Lower leg skin (tissue), 3 donors: ENCODE results near the gene UGT2B15.
"Not testable (repeated sequence)": the region's sequence is repeated elsewhere in the genome, so short reads cannot be mapped to it uniquely, and the experiment has no call there.

Experiments
- CTCF ChIP-seq, 3 donors: fragments of 450-650 bp; IDR thresholded peaks; one replicate each; pipeline ENCODE4 v1.5.1; 2016; ENCODE audit warnings: antibody characterized with exemption in 3 of 3, mild to moderate bottlenecking in 3 of 3, moderate library complexity in 2 of 3
- POLR2A ChIP-seq, 2 donors: fragments of 450-650 bp; IDR thresholded peaks; one replicate each; pipeline ENCODE4 v1.6.1; 2016 to 2017; ENCODE audit warnings: antibody characterized with exemption in 2 of 2, mild to moderate bottlenecking in 1 of 2, moderate library complexity in 1 of 2

- TF ChIP-seq CTCF, POLR2A (IDR thresholded peaks at IDR 0.05): not testable (repeated sequence)
Observed at GRCh38 chr4:68664721-68665120, 5.7 kb downstream of the UGT2B15 start.
